GM19328 (cell line): ENCODE data around the gene SDK1.

Experiments used
- ATAC-seq: cut with Tn5 transposase; IDR thresholded peaks from one replicate; pipeline ENCODE4 v1.9.1; 2021; ENCODE audit warnings: mild to moderate bottlenecking, moderate library complexity; ENCODE audit not compliant: unreplicated experiment

Gene SDK1

GRCh38 chr7:3969286-3969685, 668.2 kb downstream of the SDK1 start:
- ATAC-seq, result no peak

DNA sequence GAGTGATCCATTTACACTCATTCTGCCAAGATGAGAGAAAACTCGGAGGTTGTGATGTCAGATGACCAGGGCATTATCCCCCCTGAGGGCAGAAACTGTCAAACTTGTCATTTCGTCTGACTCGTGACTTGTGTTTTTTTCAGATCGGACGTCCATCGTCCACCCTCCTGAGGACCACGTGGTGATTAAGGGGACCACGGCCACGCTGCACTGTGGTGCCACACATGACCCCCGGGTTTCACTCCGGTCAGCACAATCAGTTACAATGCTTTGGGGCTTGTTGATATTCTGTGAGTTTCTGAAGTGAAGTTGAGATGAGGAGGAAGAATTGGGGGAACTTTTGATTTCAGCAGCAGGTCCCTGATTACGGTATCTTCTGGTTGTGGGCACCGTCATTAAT, 670.3 kb downstream of the SDK1 start:
- no peak for ATAC-seq

DNA sequence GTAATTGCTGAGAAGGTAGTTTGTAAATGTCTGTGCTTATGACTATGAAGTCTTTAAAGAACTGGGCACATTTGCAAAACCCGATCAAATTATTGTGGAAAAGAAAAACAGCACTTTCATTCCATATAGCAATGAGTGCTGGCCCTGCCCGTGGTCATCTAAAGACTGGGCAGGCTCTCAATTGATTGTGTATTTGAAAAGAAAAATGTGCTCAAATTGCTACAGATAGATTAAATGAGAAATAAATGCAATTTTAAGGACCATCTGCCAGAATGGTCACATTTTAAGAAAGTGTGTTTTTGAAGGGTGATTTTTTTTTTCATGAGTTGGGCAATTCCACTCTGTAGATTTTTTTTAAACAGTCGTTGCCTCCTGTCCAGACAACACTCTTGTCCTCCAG, 672.2 kb downstream of the SDK1 start:
- ATAC-seq, result no peak

DNA sequence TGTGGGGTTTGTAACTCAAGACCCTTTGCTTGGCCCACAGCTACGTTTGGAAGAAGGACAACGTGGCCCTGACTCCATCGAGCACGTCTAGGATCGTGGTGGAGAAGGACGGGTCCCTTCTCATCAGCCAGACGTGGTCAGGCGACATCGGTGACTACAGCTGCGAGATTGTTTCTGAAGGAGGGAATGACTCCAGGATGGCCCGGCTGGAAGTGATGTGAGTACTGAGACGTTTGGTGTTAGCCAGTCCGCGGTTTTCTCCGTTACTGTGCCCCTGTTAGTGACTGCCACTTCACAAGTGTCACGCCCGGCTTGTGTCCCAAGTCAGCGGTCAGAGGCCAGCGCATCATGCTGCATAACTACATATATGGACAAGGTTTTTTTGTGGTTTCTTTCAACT, 673.3 kb downstream of the SDK1 start:
- ATAC-seq, result no peak

DNA sequence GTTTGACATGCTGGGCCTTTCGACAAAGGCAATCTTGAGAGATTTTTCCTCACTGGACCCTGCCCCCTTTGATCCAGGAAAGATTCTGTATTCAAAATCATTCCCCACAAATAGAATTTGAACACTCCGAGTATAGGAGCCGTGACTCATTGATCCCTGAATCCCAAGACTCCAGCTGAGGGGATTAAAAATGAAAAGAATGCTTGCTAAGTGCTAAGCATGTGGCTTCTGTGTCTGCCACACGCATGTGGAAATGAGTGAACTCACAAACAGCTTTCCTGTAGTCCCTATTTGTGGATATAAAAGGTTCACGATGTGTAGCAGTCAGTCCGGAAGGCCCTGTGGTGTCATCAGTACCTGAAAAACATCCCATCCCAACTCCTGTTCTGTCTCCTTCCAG, 674.3 kb downstream of the SDK1 start:
- ATAC-seq, result no peak

- ATAC-seq, result no peak
Measured at GRCh38 chr7:3977391-3977790, 676.3 kb downstream of the SDK1 start.

- ATAC-seq, result no peak
Measured at GRCh38 chr7:3978839-3979238, 677.8 kb downstream of the SDK1 start.

GRCh38 chr7:3979611-3980299, 678.7 kb downstream of the SDK1 start:
- ATAC-seq, result no peak

DNA sequence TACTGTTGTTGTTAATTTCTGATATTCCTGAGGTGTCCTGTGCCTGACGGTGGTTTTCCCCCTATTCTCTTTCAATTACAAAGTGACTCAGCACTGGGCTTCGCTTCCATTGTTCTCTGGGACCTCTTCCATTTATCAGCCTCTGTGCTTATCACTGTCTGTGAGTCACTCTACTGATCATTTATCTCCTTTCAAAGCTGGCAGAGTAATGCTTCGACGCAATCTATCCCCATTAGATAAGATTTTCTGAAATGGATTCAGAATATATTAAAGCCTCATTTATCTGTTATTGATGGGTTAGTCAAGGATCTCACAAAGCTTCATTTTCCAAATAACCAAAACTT, 679.2 kb downstream of the SDK1 start:
- no peak for ATAC-seq

DNA sequence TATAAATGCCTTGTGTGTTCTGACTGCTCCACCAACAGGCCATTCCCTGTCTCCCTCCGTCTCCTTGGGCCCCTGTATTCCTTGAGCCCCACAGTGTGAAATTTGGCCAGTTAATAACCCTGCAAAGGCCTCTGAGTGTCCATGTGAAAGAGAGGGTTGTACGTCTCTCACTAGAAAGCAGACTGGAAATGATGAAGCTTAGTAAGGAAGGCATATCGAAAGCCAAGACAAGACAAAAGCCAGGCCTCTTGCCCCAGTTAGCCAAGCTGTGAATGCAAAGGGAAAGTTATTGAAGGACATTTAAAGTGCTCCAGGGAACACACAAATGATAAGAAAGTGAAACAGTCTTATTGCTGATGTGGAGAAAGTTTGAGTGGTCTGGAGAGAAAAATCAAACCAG, 680.2 kb downstream of the SDK1 start:
- no peak for ATAC-seq

DNA sequence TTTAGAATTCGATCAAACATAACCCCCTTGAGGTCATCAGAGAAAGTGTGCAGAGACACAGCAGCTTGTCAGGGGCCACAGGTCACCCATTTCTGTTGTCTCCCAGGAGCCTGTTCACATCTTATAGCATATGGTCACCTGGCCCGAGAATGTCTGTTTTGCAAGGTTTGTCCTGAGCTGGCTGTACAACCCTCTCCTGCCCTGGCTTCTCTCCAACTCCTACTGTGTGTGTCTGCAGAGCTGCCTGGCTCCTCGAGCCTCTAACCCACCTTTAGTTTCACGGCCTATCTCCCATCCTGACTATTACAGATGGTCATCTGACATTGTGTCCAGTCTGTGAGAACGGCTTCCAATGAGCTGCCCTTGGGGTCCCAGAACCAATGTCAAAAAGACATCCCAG, 683.4 kb downstream of the SDK1 start:
- no peak for ATAC-seq

GRCh38 chr7:3986927-3987326, 685.9 kb downstream of the SDK1 start:
- no peak for ATAC-seq

- ATAC-seq, result no peak
Measured at GRCh38 chr7:3987426-3987927, 686.4 kb downstream of the SDK1 start.

GRCh38 chr7:3989723-3990122, 688.7 kb downstream of the SDK1 start:
- no peak for ATAC-seq

- ATAC-seq, result no peak
Measured at GRCh38 chr7:3991731-3992231, 690.7 kb downstream of the SDK1 start.

GRCh38 chr7:3992841-3993240, 691.8 kb downstream of the SDK1 start:
- ATAC-seq, result no peak

GRCh38 chr7:3994764-3995163, 693.7 kb downstream of the SDK1 start:
- ATAC-seq, result no peak

GRCh38 chr7:3995187-3995586, 694.1 kb downstream of the SDK1 start:
- no peak for ATAC-seq

GRCh38 chr7:3998060-3998459, 697.0 kb downstream of the SDK1 start:
- ATAC-seq, result no peak

DNA sequence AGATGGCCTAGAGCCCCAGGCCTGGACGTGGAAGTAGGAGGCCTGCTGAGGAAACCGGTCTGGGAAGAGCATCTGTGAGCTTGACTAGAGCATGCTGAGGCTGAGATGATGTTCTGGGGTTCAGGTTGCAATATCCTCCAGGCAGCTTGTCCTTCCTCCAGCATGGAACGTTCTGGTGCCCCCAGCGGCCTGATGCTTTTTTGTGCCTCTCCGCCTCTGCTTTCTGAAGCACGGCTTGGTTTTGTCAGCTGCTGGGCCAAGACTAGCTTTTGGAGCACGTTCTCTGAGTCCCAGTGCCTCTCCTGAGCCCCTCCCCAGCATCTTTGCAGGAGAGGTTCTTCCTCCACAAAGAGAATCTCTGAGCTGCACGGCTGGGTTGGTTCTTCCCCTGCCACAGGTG, 699.1 kb downstream of the SDK1 start:
- ATAC-seq, result no peak

- ATAC-seq, result no peak
Measured at GRCh38 chr7:4000934-4001333, 699.9 kb downstream of the SDK1 start.

DNA sequence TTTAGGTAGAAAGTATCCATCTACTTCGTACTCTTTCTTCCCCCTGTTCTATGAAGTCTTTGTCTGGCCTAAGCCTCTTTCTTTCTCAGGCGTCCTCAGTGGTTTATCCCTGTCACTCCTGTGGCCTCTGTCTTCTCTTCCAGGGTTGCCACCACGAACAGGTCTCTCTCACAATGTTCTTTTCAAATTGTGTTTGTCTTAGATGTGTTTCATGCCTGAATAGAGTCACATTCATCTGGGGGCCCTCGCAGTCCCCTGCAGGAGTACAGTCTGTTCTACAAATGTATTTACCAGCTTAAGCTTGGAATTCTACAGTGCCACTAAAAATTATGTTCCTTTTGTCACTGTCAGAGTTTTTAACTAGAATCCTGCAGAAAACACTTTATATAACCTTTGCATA, 700.7 kb downstream of the SDK1 start:
- ATAC-seq, result no peak

GRCh38 chr7:4003503-4003902, 702.5 kb downstream of the SDK1 start:
- no peak for ATAC-seq
